OCI-LY1 (cell line): ENCODE results near the gene ANKRD52.

Experiments
- H2AFZ ChIP-seq: fragments of 200-600 bp; sonication (generic), shearing (Covaris generic); 2 replicates; pipeline ENCODE4 v1.6.0; 2014; ENCODE audit warnings: antibody characterized with exemption, mild to moderate bottlenecking, low read length
- H3F3A ChIP-seq: fragments of 200-600 bp; sonication (generic), shearing (Covaris generic); 2 replicates; pipeline ENCODE4 v1.6.0; 2014; ENCODE audit warnings: mild to moderate bottlenecking, antibody characterized with exemption, low read length, moderate library complexity; ENCODE audit not compliant: insufficient read depth
- H3K27ac ChIP-seq: fragments of 200-600 bp; sonication (generic); 2 replicates; pipeline ENCODE4 v1.5.1; 2014; ENCODE audit warnings: low read length, mixed run types, mild to moderate bottlenecking, low read depth; ENCODE audit not compliant: poor library complexity, severe bottlenecking
- H3K27me3 ChIP-seq: fragments of 200-600 bp; sonication (generic); 2 replicates; pipeline ENCODE4 v1.6.0; 2014; ENCODE audit warnings: antibody characterized with exemption, mild to moderate bottlenecking, low read length, moderate library complexity; ENCODE audit not compliant: insufficient read depth
- H3K36me3 ChIP-seq: fragments of 200-600 bp; sonication (generic); 2 replicates; pipeline ENCODE4 v1.6.1; 2014; ENCODE audit warnings: mild to moderate bottlenecking, antibody characterized with exemption, low read length, moderate library complexity, mixed read lengths; ENCODE audit not compliant: insufficient read depth
- H3K4me1 ChIP-seq: fragments of 200-600 bp; sonication (generic); 2 replicates; pipeline ENCODE4 v1.5.1; 2014; ENCODE audit warnings: mild to moderate bottlenecking, low read length, moderate library complexity; ENCODE audit not compliant: insufficient read depth, severe bottlenecking
- H3K4me2 ChIP-seq: fragments of 200-600 bp; sonication (generic), shearing (Covaris generic); 2 replicates; pipeline ENCODE4 v1.6.1; 2014; ENCODE audit warnings: low read length
- H3K4me3 ChIP-seq: fragments of 200-600 bp; sonication (generic); 2 replicates; pipeline ENCODE4 v1.5.1; 2014; ENCODE audit warnings: low read length, low read depth, mild to moderate bottlenecking, mixed read lengths; ENCODE audit not compliant: poor library complexity, severe bottlenecking
- H3K79me2 ChIP-seq: fragments of 200-600 bp; shearing (Covaris generic); 2 replicates; pipeline ENCODE4 v1.6.1; 2016; ENCODE audit warnings: mixed run types, low read length, mixed read lengths; ENCODE audit not compliant: insufficient read depth
- H3K9ac ChIP-seq: fragments of 200-600 bp; sonication (generic), shearing (Covaris generic); 2 replicates; pipeline ENCODE4 v1.6.1; 2014; ENCODE audit warnings: mild to moderate bottlenecking, low read length, mixed read lengths
- H3K9me2 ChIP-seq: fragments of 200-600 bp; sonication (generic), shearing (Covaris generic); 2 replicates; pipeline ENCODE4 v1.6.1; 2014; ENCODE audit warnings: low read depth, mild to moderate bottlenecking, low read length, mixed read lengths
- H3K9me3 ChIP-seq: fragments of 200-600 bp; shearing (Covaris generic); 2 replicates; pipeline ENCODE4 v1.6.1; 2014; ENCODE audit warnings: low read length, mixed read lengths
- H4K20me1 ChIP-seq: fragments of 200-600 bp; sonication (generic), shearing (Covaris generic); 2 replicates; pipeline ENCODE4 v1.6.0; 2016; ENCODE audit warnings: mild to moderate bottlenecking, low read length; ENCODE audit not compliant: insufficient read depth
- EZH2 ChIP-seq: fragments of 200-600 bp; sonication (generic), shearing (Covaris generic); IDR thresholded peaks from 2 replicates; pipeline ENCODE4 v1.8.0; 2017; ENCODE audit warnings: borderline replicate concordance, mixed run types, mild to moderate bottlenecking, antibody characterized with exemption, low read length, moderate library complexity, mixed read lengths
- TF ChIP-seq, protein P1 (sequence below): fragments of 200-600 bp; sonication (generic), shearing (Covaris generic); IDR thresholded peaks from 2 replicates; pipeline ENCODE4 v1.5.1; 2017; ENCODE audit warnings: mild to moderate bottlenecking, antibody characterized with exemption, low read length, moderate library complexity, mixed read lengths

ANKRD52 gene

DNA sequence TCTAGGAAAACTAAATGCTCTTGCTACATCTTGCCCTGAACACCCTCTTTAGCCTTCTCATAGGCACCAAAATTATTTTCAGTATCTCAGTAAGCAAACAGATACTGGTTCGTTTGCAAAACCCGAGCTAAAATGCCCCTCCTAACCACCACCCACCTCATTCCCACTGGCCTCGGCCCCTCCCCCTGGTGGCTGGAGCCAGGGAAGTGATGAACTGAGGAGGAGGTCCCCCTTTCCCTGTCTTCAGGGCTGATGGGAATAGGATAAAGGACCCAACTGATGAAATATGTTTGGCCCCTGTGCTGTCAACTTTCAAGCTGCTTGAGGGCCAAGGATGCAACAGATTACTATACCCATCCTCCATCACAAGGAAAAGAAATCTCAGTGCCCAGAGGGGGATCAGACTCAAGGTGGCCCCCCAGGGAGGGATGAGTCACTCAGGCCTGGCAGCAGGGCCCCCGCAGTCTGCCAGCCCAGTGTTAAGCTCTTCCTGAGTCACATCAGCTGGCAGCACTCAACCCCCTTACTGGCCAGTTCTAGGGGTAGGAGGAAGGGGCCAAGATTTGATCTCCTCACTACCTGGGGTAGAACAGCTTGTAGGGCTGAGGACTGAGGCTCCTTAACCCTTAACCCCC lies 1.7 kb downstream of the ANKRD52 start:
- peak overlapping the region; percentile 0; the same call in 1 of the 2 replicates for H3K9ac ChIP-seq
- H3K9me2 ChIP-seq = no peaks in the 10 kb centered on the region
- peak overlapping the region; percentile 88 for H3K4me3 ChIP-seq
- H3F3A ChIP-seq = no peaks in the 10 kb centered on the region
- TF ChIP-seq, protein P1, sequence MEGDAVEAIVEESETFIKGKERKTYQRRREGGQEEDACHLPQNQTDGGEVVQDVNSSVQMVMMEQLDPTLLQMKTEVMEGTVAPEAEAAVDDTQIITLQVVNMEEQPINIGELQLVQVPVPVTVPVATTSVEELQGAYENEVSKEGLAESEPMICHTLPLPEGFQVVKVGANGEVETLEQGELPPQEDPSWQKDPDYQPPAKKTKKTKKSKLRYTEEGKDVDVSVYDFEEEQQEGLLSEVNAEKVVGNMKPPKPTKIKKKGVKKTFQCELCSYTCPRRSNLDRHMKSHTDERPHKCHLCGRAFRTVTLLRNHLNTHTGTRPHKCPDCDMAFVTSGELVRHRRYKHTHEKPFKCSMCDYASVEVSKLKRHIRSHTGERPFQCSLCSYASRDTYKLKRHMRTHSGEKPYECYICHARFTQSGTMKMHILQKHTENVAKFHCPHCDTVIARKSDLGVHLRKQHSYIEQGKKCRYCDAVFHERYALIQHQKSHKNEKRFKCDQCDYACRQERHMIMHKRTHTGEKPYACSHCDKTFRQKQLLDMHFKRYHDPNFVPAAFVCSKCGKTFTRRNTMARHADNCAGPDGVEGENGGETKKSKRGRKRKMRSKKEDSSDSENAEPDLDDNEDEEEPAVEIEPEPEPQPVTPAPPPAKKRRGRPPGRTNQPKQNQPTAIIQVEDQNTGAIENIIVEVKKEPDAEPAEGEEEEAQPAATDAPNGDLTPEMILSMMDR = no peak
- no peak for TF ChIP-seq EZH2
- no peaks in the 10 kb centered on the region for H3K79me2 ChIP-seq
- H3K27me3 ChIP-seq = no peaks in the 10 kb centered on the region
- H3K4me2 ChIP-seq = peak overlapping the region; percentile 99; the same call in 1 of the 2 replicates
- peaks cover 23% of the 10 kb centered on the region for H3K4me1 ChIP-seq
- no peak overlapping the region for H3K27ac ChIP-seq
- H2AFZ ChIP-seq = no peak overlapping the region
- H4K20me1 ChIP-seq = no peaks in the 10 kb centered on the region
- H3K36me3 ChIP-seq = peaks cover 49% of the 10 kb centered on the region
- no peaks in the 10 kb centered on the region for H3K9me3 ChIP-seq

DNA sequence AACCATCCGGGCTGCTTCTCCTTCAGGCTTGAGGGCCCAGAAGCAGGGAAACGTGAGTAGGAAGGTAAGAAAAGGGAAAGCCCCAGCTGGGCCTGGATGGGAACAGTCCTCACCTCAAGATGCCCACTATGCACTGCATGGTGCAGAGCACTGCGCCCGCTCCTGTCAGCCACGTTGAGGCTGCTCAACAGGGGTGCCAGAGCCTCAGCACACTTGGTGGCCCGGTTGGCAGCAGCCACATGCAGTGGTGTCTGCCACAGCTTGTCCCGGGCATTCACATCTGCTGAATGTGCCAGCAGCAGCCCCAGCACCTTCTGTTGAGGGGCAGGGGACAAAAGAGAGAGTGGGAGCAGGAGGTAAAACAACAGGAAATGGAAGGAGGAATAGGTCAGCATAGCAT lies 2.5 kb downstream of the ANKRD52 start:
- no peaks in the 10 kb centered on the region for H3K27me3 ChIP-seq
- H3F3A ChIP-seq = no peaks in the 10 kb centered on the region
- H3K9ac ChIP-seq = no peak overlapping the region
- no peaks in the 10 kb centered on the region for H3K9me3 ChIP-seq
- no peak overlapping the region for H3K4me2 ChIP-seq
- H3K9me2 ChIP-seq = no peaks in the 10 kb centered on the region
- H3K27ac ChIP-seq = no peak overlapping the region
- H2AFZ ChIP-seq = no peak overlapping the region
- H3K4me3 ChIP-seq = no peak overlapping the region
- H4K20me1 ChIP-seq = no peaks in the 10 kb centered on the region
- no peak for TF ChIP-seq EZH2
- TF ChIP-seq, protein P1 = no peak
- peaks cover 53% of the 10 kb centered on the region for H3K36me3 ChIP-seq
- H3K4me1 ChIP-seq = peaks cover 23% of the 10 kb centered on the region
- no peaks in the 10 kb centered on the region for H3K79me2 ChIP-seq

DNA sequence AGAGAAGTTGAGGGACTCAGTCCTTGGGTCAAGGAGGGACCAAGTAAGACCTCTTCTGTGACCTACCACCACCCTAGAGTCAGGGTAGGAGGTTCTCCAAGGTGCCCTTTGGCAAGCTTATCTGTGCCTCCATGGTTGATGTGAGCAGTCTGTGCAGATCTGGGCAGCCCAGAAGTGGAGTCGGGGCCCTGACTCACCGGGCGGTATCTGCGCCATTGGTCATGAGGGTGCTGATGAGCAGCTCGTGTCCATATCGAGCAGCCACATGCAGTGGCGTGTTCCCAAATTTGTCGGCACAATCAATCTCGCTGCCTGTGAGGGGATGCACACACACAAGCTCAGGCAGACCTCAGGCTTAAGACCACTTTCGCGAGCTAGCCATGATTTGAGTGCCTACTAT lies 5.1 kb downstream of the ANKRD52 start:
- no peaks in the 10 kb centered on the region for H3K79me2 ChIP-seq
- H4K20me1 ChIP-seq = no peaks in the 10 kb centered on the region

More for the DNA sequence above, 5.1 kb downstream of the ANKRD52 start:
- H3K9me2 ChIP-seq = no peaks in the 10 kb centered on the region
- no peak overlapping the region for H2AFZ ChIP-seq
- no peaks in the 10 kb centered on the region for H3K27me3 ChIP-seq
- no peak overlapping the region for H3K9ac ChIP-seq
- H3K9me3 ChIP-seq = no peaks in the 10 kb centered on the region
- H3K36me3 ChIP-seq = peaks cover 69% of the 10 kb centered on the region
- TF ChIP-seq, protein P1 = no peak
- TF ChIP-seq EZH2 = no peak
- no peak overlapping the region for H3K4me3 ChIP-seq
- H3K4me2 ChIP-seq = no peak overlapping the region
- no peaks in the 10 kb centered on the region for H3F3A ChIP-seq
- peaks cover 16% of the 10 kb centered on the region for H3K4me1 ChIP-seq
- H3K27ac ChIP-seq = no peak overlapping the region
